HG02678 (cell line): ENCODE results near the gene VIPR1.

Experiments used
- ATAC-seq: cut with Tn5 transposase; IDR thresholded peaks from one replicate; pipeline ENCODE4 v1.9.1; 2021; ENCODE audit warnings: mild to moderate bottlenecking, moderate library complexity; ENCODE audit not compliant: unreplicated experiment

The VIPR1 gene

GRCh38 chr3:42493126-42493797 is 9.2 kb upstream of the VIPR1 start:
- no peak for ATAC-seq

GRCh38 chr3:42493798-42494151 is 8.7 kb upstream of the VIPR1 start:
- ATAC-seq = no peak

GRCh38 chr3:42495393-42495792 is 7.0 kb upstream of the VIPR1 start:
- ATAC-seq = no peak

GRCh38 chr3:42497009-42497731 is 5.3 kb upstream of the VIPR1 start:
- ATAC-seq = no peak

- no peak for ATAC-seq
These were observed 4.4 kb upstream of the VIPR1 start for GRCh38 chr3:42498034-42498433.

GRCh38 chr3:42498791-42499477 is 3.5 kb upstream of the VIPR1 start:
- ATAC-seq = no peak

GRCh38 chr3:42499478-42499871 is 3.0 kb upstream of the VIPR1 start:
- no peak for ATAC-seq

GRCh38 chr3:42500091-42500490 is 2.4 kb upstream of the VIPR1 start:
- no peak for ATAC-seq

- ATAC-seq = no peak
These were observed 1.5 kb upstream of the VIPR1 start for GRCh38 chr3:42500909-42501308.

- no peak for ATAC-seq
These were observed 1.1 kb upstream of the VIPR1 start for GRCh38 chr3:42501321-42501680.

GRCh38 chr3:42501681-42502428 is 588 bp upstream of the VIPR1 start:
- peak; percentile 31 for ATAC-seq

GRCh38 chr3:42503251-42503924 is 945 bp downstream of the VIPR1 start:
- no peak for ATAC-seq

GRCh38 chr3:42503957-42504333 is 1.5 kb downstream of the VIPR1 start:
- no peak for ATAC-seq

- no peak for ATAC-seq
These were observed 2.1 kb downstream of the VIPR1 start for GRCh38 chr3:42504334-42505127.

- ATAC-seq = no peak
These were observed 2.8 kb downstream of the VIPR1 start for GRCh38 chr3:42505128-42505848.

- no peak for ATAC-seq
These were observed 3.5 kb downstream of the VIPR1 start for GRCh38 chr3:42505849-42506410.

GRCh38 chr3:42507252-42507651 is 4.8 kb downstream of the VIPR1 start:
- no peak for ATAC-seq

- ATAC-seq = no peak
These were observed 5.4 kb downstream of the VIPR1 start for GRCh38 chr3:42507761-42508335.

- ATAC-seq = no peak
These were observed 6.1 kb downstream of the VIPR1 start for GRCh38 chr3:42508562-42508961.
